Measurements from ENCODE around the gene PIK3R5. TPM values are rescaled to one million over a fixed set of nuclear protein-coding genes. Genes with fewer than 3 reads are reported as not detected.

The PIK3R5 gene
- total and polyA plus RNA-seq, 5 experiments from 2014 or later, result 20.0 to 104 (median 44.0) TPM

GRCh38 chr17:8916466-8916865, 49.0 kb downstream of the PIK3R5 start:
- DNase-seq (no peak), ATAC-seq (no peak)
- peaks cover 7 to 54% (median 24%) of the 10 kb centered on the region in 3 donors for H3K36me3 Mint-ChIP-seq
- peaks cover 26 to 71% (median 58%) of the 10 kb centered on the region in 4 donors for H3K4me1 Mint-ChIP-seq
- POLR2A ChIA-PET, result interaction anchor here (0.5 to 0.6 kb wide), 2 partner anchors 14 to 26 kb away, joined by 3 to 4 read pairs; no protein-coding TSS in a partner anchor
- no peaks in the 10 kb centered on the region for H3K27me3 Mint-ChIP-seq
- no peak overlapping the region for H3K4me3 Mint-ChIP-seq
- H3K9me3 Mint-ChIP-seq, result peaks cover 0 to 5% (median 3%) of the 10 kb centered on the region in 9 donors
- peak overlapping the region in 6 of 10 donors; percentile 13 to 83 (median 62) for H3K27ac Mint-ChIP-seq

GRCh38 chr17:8914554-8914953, 51.0 kb downstream of the PIK3R5 start:
- Mint-ChIP-seq H3K27ac (peak overlapping the region in 7 of 10 donors; percentile 22 to 88 (median 53)), H3K36me3 (peaks cover 7 to 64% (median 23%) of the 10 kb centered on the region in 3 donors), H3K27me3 (no peaks in the 10 kb centered on the region), H3K4me3 (no peak overlapping the region), H3K4me1 (peaks cover 29 to 65% (median 60%) of the 10 kb centered on the region in 4 donors), H3K9me3 (peaks cover 0 to 5% (median 3%) of the 10 kb centered on the region in 9 donors)
- ATAC-seq, result no peak
- no peak for DNase-seq
- POLR2A ChIA-PET, result interaction anchor here (0.9 kb wide), 1 partner anchor 27 kb away, joined by 6 read pairs; no protein-coding TSS in a partner anchor

GRCh38 chr17:8913879-8914278, 51.6 kb downstream of the PIK3R5 start:
- peak overlapping the region in 3 of 10 donors; percentile 11 to 34 (median 31) for H3K27ac Mint-ChIP-seq
- ATAC-seq (no peak), DNase-seq (no peak)
- H3K9me3 Mint-ChIP-seq, result peaks cover 0 to 4% (median 2%) of the 10 kb centered on the region in 9 donors
- H3K36me3 Mint-ChIP-seq, result peaks cover 2 to 65% (median 19%) of the 10 kb centered on the region in 3 donors
- H3K27me3 Mint-ChIP-seq, result no peaks in the 10 kb centered on the region
- POLR2A ChIA-PET, result no interaction called here
- H3K4me1 Mint-ChIP-seq, result peaks cover 27 to 59% (median 53%) of the 10 kb centered on the region in 4 donors
- H3K4me3 Mint-ChIP-seq, result peak overlapping the region in 1 of 10 donors; percentile 20

GRCh38 chr17:8913091-8913490, 52.4 kb downstream of the PIK3R5 start:
- DNase-seq, result no peak
- peaks cover 2 to 67% (median 18%) of the 10 kb centered on the region in 3 donors for H3K36me3 Mint-ChIP-seq
- peaks cover 26 to 56% (median 53%) of the 10 kb centered on the region in 4 donors for H3K4me1 Mint-ChIP-seq
- H3K9me3 Mint-ChIP-seq, result peaks cover 0 to 4% (median 0%) of the 10 kb centered on the region in 9 donors
- POLR2A ChIA-PET, result no interaction called here
- H3K4me3 Mint-ChIP-seq, result no peak overlapping the region
- H3K27me3 Mint-ChIP-seq, result no peaks in the 10 kb centered on the region
- ATAC-seq, result no peak
- peak overlapping the region in 7 of 10 donors; percentile 24 to 87 (median 63) for H3K27ac Mint-ChIP-seq

- Mint-ChIP-seq H3K9me3 (peaks cover 0 to 3% (median 0%) of the 10 kb centered on the region in 9 donors), H3K4me1 (peaks cover 26 to 56% (median 49%) of the 10 kb centered on the region in 4 donors), H3K4me3 (peak overlapping the region in 1 of 10 donors; percentile 32), H3K36me3 (peaks cover 5 to 70% (median 20%) of the 10 kb centered on the region in 3 donors), H3K27ac (peak overlapping the region in 8 of 10 donors; percentile 22 to 87 (median 68)), H3K27me3 (no peaks in the 10 kb centered on the region)
- ATAC-seq (no peak), DNase-seq (no peak)
- POLR2A ChIA-PET, result interaction anchor here (1.2 to 1.4 kb wide), 2 partner anchors 12 to 41 kb away, joined by 3 to 4 read pairs; no protein-coding TSS in a partner anchor
Observed at GRCh38 chr17:8912084-8912981, 53.2 kb downstream of the PIK3R5 start.

GRCh38 chr17:8910969-8911604, 54.4 kb downstream of the PIK3R5 start:
- no peaks in the 10 kb centered on the region for H3K9me3 Mint-ChIP-seq
- no peaks in the 10 kb centered on the region for H3K27me3 Mint-ChIP-seq
- DNase-seq (peak in 1 of 10 donors; percentile 45), ATAC-seq (no peak)
- peak overlapping the region in 4 of 10 donors; percentile 15 to 87 (median 59) for H3K27ac Mint-ChIP-seq
- POLR2A ChIA-PET, result interaction anchor here (1.2 to 1.4 kb wide), 2 partner anchors 11 to 42 kb away, joined by 3 to 4 read pairs; no protein-coding TSS in a partner anchor
- H3K4me3 Mint-ChIP-seq, result no peak overlapping the region
- peaks cover 21 to 47% (median 39%) of the 10 kb centered on the region in 4 donors for H3K4me1 Mint-ChIP-seq
- peaks cover 5 to 75% (median 18%) of the 10 kb centered on the region in 3 donors for H3K36me3 Mint-ChIP-seq

GRCh38 chr17:8909586-8910270, 55.8 kb downstream of the PIK3R5 start:
- POLR2A ChIA-PET, result interaction anchor here (1.1 kb wide), 1 partner anchor 8 kb away, joined by 3 read pairs; no protein-coding TSS in a partner anchor
- DNase-seq (peak in 1 of 10 donors; percentile 42), ATAC-seq (no peak)
- peaks cover 7 to 85% (median 20%) of the 10 kb centered on the region in 3 donors for H3K36me3 Mint-ChIP-seq
- no peaks in the 10 kb centered on the region for H3K27me3 Mint-ChIP-seq
- peak overlapping the region in 5 of 10 donors; percentile 6 to 81 (median 24) for H3K27ac Mint-ChIP-seq
- H3K4me1 Mint-ChIP-seq, result peaks cover 20 to 49% (median 31%) of the 10 kb centered on the region in 4 donors
- no peaks in the 10 kb centered on the region for H3K9me3 Mint-ChIP-seq
- H3K4me3 Mint-ChIP-seq, result no peak overlapping the region

- no peaks in the 10 kb centered on the region for H3K27me3 Mint-ChIP-seq
- ATAC-seq (no peak), DNase-seq (peak in 1 of 10 donors; percentile 48)
- POLR2A ChIA-PET, result no interaction called here
- H3K27ac Mint-ChIP-seq, result peak overlapping the region in 8 of 10 donors; percentile 12 to 86 (median 66)
- H3K36me3 Mint-ChIP-seq, result peaks cover 13 to 93% (median 29%) of the 10 kb centered on the region in 3 donors
- H3K9me3 Mint-ChIP-seq, result no peaks in the 10 kb centered on the region
- peaks cover 18 to 33% (median 32%) of the 10 kb centered on the region in 4 donors for H3K4me1 Mint-ChIP-seq
- H3K4me3 Mint-ChIP-seq, result no peak overlapping the region
Observed at GRCh38 chr17:8905331-8905730, 60.2 kb downstream of the PIK3R5 start.

- no peak overlapping the region for H3K4me3 Mint-ChIP-seq
- ATAC-seq (no peak), DNase-seq (peak in 1 of 10 donors; percentile 28)
- H3K27me3 Mint-ChIP-seq, result no peaks in the 10 kb centered on the region
- POLR2A ChIA-PET, result no interaction called here
- no peaks in the 10 kb centered on the region for H3K9me3 Mint-ChIP-seq
- peak overlapping the region in 6 of 10 donors; percentile 5 to 82 (median 49) for H3K27ac Mint-ChIP-seq
- H3K36me3 Mint-ChIP-seq, result peaks cover 13 to 93% (median 29%) of the 10 kb centered on the region in 3 donors
- H3K4me1 Mint-ChIP-seq, result peaks cover 23 to 39% (median 38%) of the 10 kb centered on the region in 4 donors
Observed at GRCh38 chr17:8904686-8905085, 60.8 kb downstream of the PIK3R5 start.

- POLR2A ChIA-PET, result no interaction called here
- peak overlapping the region in 7 of 10 donors; percentile 19 to 82 (median 47) for H3K27ac Mint-ChIP-seq
- no peak for ATAC-seq
- H3K4me1 Mint-ChIP-seq, result peaks cover 24 to 44% (median 42%) of the 10 kb centered on the region in 4 donors
- H3K36me3 Mint-ChIP-seq, result peaks cover 13 to 88% (median 29%) of the 10 kb centered on the region in 3 donors
- peaks cover 0 to under 1% (median 0%) of the 10 kb centered on the region in 5 donors for H3K27me3 Mint-ChIP-seq
- no peak overlapping the region for H3K4me3 Mint-ChIP-seq
- no peak for DNase-seq
- no peaks in the 10 kb centered on the region for H3K9me3 Mint-ChIP-seq
Observed at GRCh38 chr17:8904201-8904600, 61.3 kb downstream of the PIK3R5 start.

- H3K4me3 Mint-ChIP-seq, result peak overlapping the region; percentile 33 to 83 (median 58)
- H3K4me1 Mint-ChIP-seq, result peaks cover 40 to 77% (median 70%) of the 10 kb centered on the region in 4 donors
- H3K27me3 Mint-ChIP-seq, result peaks cover 0 to 2% (median 0%) of the 10 kb centered on the region in 5 donors
- H3K36me3 Mint-ChIP-seq, result peaks cover 7 to 89% (median 31%) of the 10 kb centered on the region in 3 donors
- ATAC-seq (no peak), DNase-seq (peak in 7 of 10 donors; percentile 17 to 68 (median 43))
- peak overlapping the region; percentile 60 to 99 (median 96) for H3K27ac Mint-ChIP-seq
- POLR2A ChIA-PET, result interaction anchor here (0.5 to 5.1 kb wide), 8 partner anchors 9 to 70 kb away, joined by 3 to 73 read pairs (median 12); partner anchors contain the start of gene PIK3R5
- H3K9me3 Mint-ChIP-seq, result no peaks in the 10 kb centered on the region
Observed at GRCh38 chr17:8900626-8901585, 64.6 kb downstream of the PIK3R5 start.
